ENCODE measurements around the gene SEL1L2. TPM values are rescaled to one million over a fixed set of nuclear protein-coding genes. Genes with fewer than 3 reads are reported as not detected.

The SEL1L2 gene
- total RNA-seq, 1 experiment from 2014 or later, result not detected

- intact Hi-C loops (cut with micrococcal nuclease; ENCODE audit: unreplicated experiment), result loop anchor here (10.0 kb wide), 1 partner anchor 357 kb away; the partner anchor contains the start of gene TASP1
- CTCF ChIA-PET, result no interaction called here
These were observed 897 bp upstream of the SEL1L2 start for GRCh38 chr20:13991311-13991710.

GRCh38 chr20:13984211-13984610, 6.2 kb downstream of the SEL1L2 start:
- Mint-ChIP-seq H3K27me3 (ENCODE audit: insufficient read depth, unreplicated experiment) (peaks cover 19% of the 10 kb centered on the region), H3K4me1 (ENCODE audit: low read depth, unreplicated experiment) (no peaks in the 10 kb centered on the region), H3K36me3 (ENCODE audit: insufficient read depth, unreplicated experiment) (no peaks in the 10 kb centered on the region), H3K27ac (ENCODE audit: unreplicated experiment) (no peak overlapping the region), H3K4me3 (ENCODE audit: unreplicated experiment) (no peak overlapping the region), H3K9me3 (ENCODE audit: unreplicated experiment) (no peaks in the 10 kb centered on the region)
- H3K9me3 ChIP-seq, result no peaks in the 10 kb centered on the region; the same call in 1 of the 2 replicates
- DNase-seq, result no peak
- intact Hi-C loops (cut with micrococcal nuclease; ENCODE audit: unreplicated experiment), result no loop called here
- no peaks in the 10 kb centered on the region for H3K36me3 ChIP-seq (ENCODE audit: control insufficient read depth, insufficient read depth, low read length)
- BruUV-seq (replicated peaks), result no TSS peak
- H3K4me1 ChIP-seq, result no peaks in the 10 kb centered on the region
- TF ChIP-seq CTCF (IDR thresholded peaks at IDR 0.05; ENCODE audit: insufficient read depth in 1 of 2, low read depth in 1 of 2, low read length in 1 of 2, severe bottlenecking in 1 of 2, unreplicated experiment in 1 of 2), result no peak
- POLR2A ChIA-PET, result no interaction called here
- CTCF ChIA-PET, result no interaction called here
- H3K4me3 ChIP-seq (ENCODE audit: low read depth, low read length), result no peak overlapping the region
- H3K27me3 ChIP-seq (replicated peaks; ENCODE audit: control insufficient read depth, insufficient read depth, low read length), result no peaks in the 10 kb centered on the region; the same call in 1 of the 2 replicates

More at GRCh38 chr20:13991311-13991710, 897 bp upstream of the SEL1L2 start:
- no TSS peak for BruUV-seq (replicated peaks)
- H3K27me3 ChIP-seq (replicated peaks; ENCODE audit: control insufficient read depth, insufficient read depth, low read length), result no peaks in the 10 kb centered on the region
- Mint-ChIP-seq H3K4me3 (ENCODE audit: unreplicated experiment) (no peak overlapping the region), H3K4me1 (ENCODE audit: low read depth, unreplicated experiment) (peaks cover 2% of the 10 kb centered on the region), H3K27me3 (ENCODE audit: insufficient read depth, unreplicated experiment) (peaks cover 3% of the 10 kb centered on the region), H3K36me3 (ENCODE audit: insufficient read depth, unreplicated experiment) (peaks cover 9% of the 10 kb centered on the region), H3K9me3 (ENCODE audit: unreplicated experiment) (peaks cover 17% of the 10 kb centered on the region), H3K27ac (ENCODE audit: unreplicated experiment) (no peak overlapping the region)
- POLR2A ChIA-PET, result no interaction called here
- H3K9me3 ChIP-seq, result peaks cover 6% of the 10 kb centered on the region; the same call in 1 of the 2 replicates
- DNase-seq, result no peak
- H3K36me3 ChIP-seq (ENCODE audit: control insufficient read depth, insufficient read depth, low read length), result no peaks in the 10 kb centered on the region
- TF ChIP-seq CTCF (IDR thresholded peaks at IDR 0.05; ENCODE audit: insufficient read depth in 1 of 2, low read depth in 1 of 2, low read length in 1 of 2, severe bottlenecking in 1 of 2, unreplicated experiment in 1 of 2), result no peak
- peaks cover 2% of the 10 kb centered on the region; the same call in 1 of the 2 replicates for H3K4me1 ChIP-seq
- no peak overlapping the region for H3K4me3 ChIP-seq (ENCODE audit: low read depth, low read length)

- ChIA-PET POLR2A (no interaction called here), CTCF (no interaction called here)
These were observed 29.9 kb downstream of the SEL1L2 start for GRCh38 chr20:13960525-13960924.

More at GRCh38 chr20:13960525-13960924, 29.9 kb downstream of the SEL1L2 start:
- no peaks in the 10 kb centered on the region for H3K27me3 ChIP-seq (replicated peaks; ENCODE audit: control insufficient read depth, insufficient read depth, low read length)
- H3K4me1 Mint-ChIP-seq (ENCODE audit: low read depth, unreplicated experiment), result no peaks in the 10 kb centered on the region
- no peak for TF ChIP-seq CTCF (IDR thresholded peaks at IDR 0.05; ENCODE audit: insufficient read depth in 1 of 2, low read depth in 1 of 2, low read length in 1 of 2, severe bottlenecking in 1 of 2, unreplicated experiment in 1 of 2)
- 0 out of 2 replicates have a peak, but pooled peaks cover 3% of the 10 kb centered on the region for H3K9me3 ChIP-seq
- H3K9me3 Mint-ChIP-seq (ENCODE audit: unreplicated experiment), result no peaks in the 10 kb centered on the region
- H3K27ac Mint-ChIP-seq (ENCODE audit: unreplicated experiment), result no peak overlapping the region
- H3K36me3 Mint-ChIP-seq (ENCODE audit: insufficient read depth, unreplicated experiment), result no peaks in the 10 kb centered on the region
- H3K36me3 ChIP-seq (ENCODE audit: control insufficient read depth, insufficient read depth, low read length), result no peaks in the 10 kb centered on the region
- H3K4me3 ChIP-seq (ENCODE audit: low read depth, low read length), result no peak overlapping the region
- no peak for DNase-seq
- peaks cover 6% of the 10 kb centered on the region for H3K27me3 Mint-ChIP-seq (ENCODE audit: insufficient read depth, unreplicated experiment)
- H3K4me1 ChIP-seq, result no peaks in the 10 kb centered on the region
- intact Hi-C loops (cut with micrococcal nuclease; ENCODE audit: unreplicated experiment), result no loop called here
- no TSS peak for BruUV-seq (replicated peaks)
- H3K4me3 Mint-ChIP-seq (ENCODE audit: unreplicated experiment), result no peak overlapping the region

Data from Caco-2 (cell line).